ENCODE data around the gene CNPY1.

DNA sequence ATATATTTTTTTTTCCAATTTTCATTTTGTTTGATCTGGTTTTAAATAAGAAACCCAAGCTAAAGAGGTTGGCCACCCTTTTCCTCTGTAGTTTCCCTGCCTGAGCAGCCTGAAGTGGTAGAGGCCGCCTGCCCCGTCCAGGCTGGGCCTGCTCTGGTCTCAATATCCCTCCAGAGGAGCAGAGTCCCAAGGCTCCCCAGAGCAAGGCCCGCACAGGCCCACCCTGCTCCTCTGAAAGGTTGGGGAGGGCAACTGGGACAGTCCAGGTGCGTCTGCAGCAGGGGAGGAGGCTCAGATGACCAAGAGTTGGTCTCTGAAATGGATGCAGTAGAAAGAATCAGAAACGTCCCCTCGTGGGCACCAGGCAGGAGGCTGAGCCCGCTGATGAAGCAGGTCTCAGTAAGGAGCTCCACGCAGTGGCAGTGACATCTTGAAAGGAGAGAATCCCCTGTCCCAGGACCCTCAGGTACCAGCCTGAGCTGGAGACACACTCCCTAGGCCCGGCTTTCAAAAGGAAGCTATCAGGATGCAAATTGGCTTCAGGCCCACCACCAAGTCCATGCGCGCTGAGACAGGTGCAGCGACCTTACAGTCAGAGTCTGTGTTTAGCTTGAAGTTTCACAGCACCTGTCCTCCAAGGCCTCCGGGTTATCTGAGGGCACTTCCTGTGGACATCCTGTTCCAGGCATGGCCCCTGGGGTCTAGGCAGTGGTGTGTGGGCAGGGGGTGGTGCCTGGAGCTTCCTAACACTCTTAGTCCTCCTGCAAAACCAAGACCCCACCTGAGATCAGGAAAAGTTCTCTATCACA is 50.7 kb downstream of the CNPY1 start:
- TF ChIP-seq, protein P1, sequence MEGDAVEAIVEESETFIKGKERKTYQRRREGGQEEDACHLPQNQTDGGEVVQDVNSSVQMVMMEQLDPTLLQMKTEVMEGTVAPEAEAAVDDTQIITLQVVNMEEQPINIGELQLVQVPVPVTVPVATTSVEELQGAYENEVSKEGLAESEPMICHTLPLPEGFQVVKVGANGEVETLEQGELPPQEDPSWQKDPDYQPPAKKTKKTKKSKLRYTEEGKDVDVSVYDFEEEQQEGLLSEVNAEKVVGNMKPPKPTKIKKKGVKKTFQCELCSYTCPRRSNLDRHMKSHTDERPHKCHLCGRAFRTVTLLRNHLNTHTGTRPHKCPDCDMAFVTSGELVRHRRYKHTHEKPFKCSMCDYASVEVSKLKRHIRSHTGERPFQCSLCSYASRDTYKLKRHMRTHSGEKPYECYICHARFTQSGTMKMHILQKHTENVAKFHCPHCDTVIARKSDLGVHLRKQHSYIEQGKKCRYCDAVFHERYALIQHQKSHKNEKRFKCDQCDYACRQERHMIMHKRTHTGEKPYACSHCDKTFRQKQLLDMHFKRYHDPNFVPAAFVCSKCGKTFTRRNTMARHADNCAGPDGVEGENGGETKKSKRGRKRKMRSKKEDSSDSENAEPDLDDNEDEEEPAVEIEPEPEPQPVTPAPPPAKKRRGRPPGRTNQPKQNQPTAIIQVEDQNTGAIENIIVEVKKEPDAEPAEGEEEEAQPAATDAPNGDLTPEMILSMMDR (conservative IDR thresholded peaks at IDR 0.05 in 1 of 2, IDR thresholded peaks at IDR 0.05 in 1 of 2; ENCODE audit: extremely low read depth in 1 of 2, insufficient read depth in 1 of 2, low read depth in 1 of 2, low read length in 2 of 2), result no peak
- TF ChIP-seq EZH2 (IDR thresholded peaks at IDR 0.05; ENCODE audit: borderline replicate concordance, low read length), result no peak
